Panc1 (cell line): ENCODE results near the gene COL23A1.

Experiments used
- POLR2AphosphoS5 ChIP-seq: IDR thresholded peaks from 2 replicates; pipeline ENCODE4 v1.6.1; 2012; ENCODE audit warnings: mild to moderate bottlenecking, low read depth, low read length, moderate library complexity
- REST ChIP-seq, 2 experiments: IDR thresholded peaks; 2 replicates each; pipeline ENCODE4 v1.6.1; 2011 to 2012; ENCODE audit warnings: low read depth in 2 of 2, control low read depth in 1 of 2, low read length in 1 of 2, mild to moderate bottlenecking in 1 of 2, moderate library complexity in 1 of 2; ENCODE audit not compliant: insufficient read depth in 1 of 2
- SIN3A ChIP-seq: IDR thresholded peaks from 2 replicates; pipeline ENCODE4 v1.6.1; 2012; ENCODE audit warnings: low read depth, mild to moderate bottlenecking, low read length, moderate library complexity, borderline replicate concordance; ENCODE audit not compliant: insufficient read depth
- TCF7L2 ChIP-seq: IDR thresholded peaks from 2 replicates; pipeline ENCODE4 v1.6.1; 2011; ENCODE audit warnings: mild to moderate bottlenecking, low read depth, low read length, inconsistent platforms
- TF ChIP-seq, protein P1 (sequence below): fragments of 450-650 bp; IDR thresholded peaks from 2 replicates; pipeline ENCODE4 v1.5.1; 2017; ENCODE audit warnings: mild to moderate bottlenecking

GRCh38 chr5:178619390-178619789, 29.2 kb upstream of the COL23A1 start:
- TF ChIP-seq POLR2AphosphoS5 = no peak
- no peak for TF ChIP-seq REST (IDR thresholded peaks at IDR 0.05; ENCODE audit: insufficient read depth in 1 of 2, low read depth in 2 of 2, low read length in 1 of 2)
- TF ChIP-seq, protein P1, sequence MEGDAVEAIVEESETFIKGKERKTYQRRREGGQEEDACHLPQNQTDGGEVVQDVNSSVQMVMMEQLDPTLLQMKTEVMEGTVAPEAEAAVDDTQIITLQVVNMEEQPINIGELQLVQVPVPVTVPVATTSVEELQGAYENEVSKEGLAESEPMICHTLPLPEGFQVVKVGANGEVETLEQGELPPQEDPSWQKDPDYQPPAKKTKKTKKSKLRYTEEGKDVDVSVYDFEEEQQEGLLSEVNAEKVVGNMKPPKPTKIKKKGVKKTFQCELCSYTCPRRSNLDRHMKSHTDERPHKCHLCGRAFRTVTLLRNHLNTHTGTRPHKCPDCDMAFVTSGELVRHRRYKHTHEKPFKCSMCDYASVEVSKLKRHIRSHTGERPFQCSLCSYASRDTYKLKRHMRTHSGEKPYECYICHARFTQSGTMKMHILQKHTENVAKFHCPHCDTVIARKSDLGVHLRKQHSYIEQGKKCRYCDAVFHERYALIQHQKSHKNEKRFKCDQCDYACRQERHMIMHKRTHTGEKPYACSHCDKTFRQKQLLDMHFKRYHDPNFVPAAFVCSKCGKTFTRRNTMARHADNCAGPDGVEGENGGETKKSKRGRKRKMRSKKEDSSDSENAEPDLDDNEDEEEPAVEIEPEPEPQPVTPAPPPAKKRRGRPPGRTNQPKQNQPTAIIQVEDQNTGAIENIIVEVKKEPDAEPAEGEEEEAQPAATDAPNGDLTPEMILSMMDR = no peak
- TF ChIP-seq SIN3A = no peak
- TF ChIP-seq TCF7L2 = no peak
